ENCODE data around the gene ADGRL3.
A peak's percentile ranks its signal among the peaks of the same experiment; 100 is the strongest.
"Not testable (repeated sequence)": the region's sequence is repeated elsewhere in the genome, so short reads cannot be mapped to it uniquely, and the experiment has no call there.

The ADGRL3 gene

DNA sequence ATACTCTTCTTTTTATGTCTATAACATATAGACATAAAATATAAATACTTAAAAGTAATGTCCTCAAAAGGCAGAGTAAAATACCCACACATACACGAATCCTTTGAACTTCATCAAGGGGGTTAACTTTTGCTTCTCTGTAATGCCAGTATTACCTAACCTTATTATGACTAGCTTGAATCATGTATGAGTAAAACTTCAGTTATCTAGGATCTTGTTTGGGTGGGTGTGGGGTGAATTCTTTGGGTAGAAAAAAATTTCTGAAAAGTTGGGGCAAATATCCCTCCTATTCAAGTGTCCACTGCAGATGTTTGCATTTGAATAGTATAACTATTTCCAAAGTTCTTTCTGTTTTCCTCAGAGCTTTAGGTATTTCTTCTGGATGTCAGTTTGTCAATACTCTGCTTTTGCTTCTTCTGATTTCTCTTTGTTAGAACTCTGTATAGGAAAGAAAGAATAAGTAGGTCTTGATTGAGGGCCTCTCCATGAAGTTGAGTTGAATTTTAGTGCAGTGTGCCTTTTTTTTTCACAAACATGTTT lies 173.8 kb downstream of the ADGRL3 start:
- DNase-seq, result no peak

DNA sequence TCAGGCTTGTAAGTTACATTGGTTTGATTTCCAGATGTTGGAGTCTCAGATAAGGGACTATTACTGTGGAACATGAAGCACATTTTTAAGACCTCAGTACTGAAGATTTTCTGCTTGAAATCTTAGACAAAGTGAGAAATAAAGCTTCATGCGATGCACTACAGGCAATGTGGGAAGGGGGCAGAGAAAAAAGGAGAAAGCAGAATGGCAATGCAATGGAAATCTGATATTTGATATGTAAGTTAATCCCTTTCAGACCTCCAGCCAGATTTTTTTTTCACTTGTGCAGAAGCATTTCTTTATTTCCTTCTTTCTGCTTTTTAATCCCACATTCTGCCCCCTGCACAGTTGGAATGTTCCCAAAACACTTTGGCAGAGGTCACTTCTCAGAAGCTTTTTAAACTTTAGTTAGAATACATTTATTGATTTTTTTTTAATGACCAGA lies 174.3 kb downstream of the ADGRL3 start:
- no peak for DNase-seq

DNA sequence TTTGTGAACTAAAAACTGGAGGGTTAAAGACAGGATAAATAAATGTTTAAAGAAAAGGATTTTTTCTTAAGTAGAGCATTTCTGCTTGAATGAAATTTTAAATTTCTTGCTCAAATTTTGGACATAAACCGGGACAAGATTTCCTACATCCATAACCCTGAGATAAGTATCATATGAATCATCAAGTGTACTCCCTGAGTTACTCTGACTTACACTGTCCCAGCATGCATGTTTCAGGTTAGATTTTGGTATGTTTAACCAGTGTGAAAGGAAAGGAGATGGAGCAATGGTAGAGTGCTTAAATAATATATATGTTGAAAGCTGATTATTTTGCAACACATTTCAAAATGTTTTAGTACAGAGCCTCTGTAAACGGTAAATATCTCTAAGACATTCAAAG lies 175.2 kb downstream of the ADGRL3 start:
- DNase-seq, result no peak

DNA sequence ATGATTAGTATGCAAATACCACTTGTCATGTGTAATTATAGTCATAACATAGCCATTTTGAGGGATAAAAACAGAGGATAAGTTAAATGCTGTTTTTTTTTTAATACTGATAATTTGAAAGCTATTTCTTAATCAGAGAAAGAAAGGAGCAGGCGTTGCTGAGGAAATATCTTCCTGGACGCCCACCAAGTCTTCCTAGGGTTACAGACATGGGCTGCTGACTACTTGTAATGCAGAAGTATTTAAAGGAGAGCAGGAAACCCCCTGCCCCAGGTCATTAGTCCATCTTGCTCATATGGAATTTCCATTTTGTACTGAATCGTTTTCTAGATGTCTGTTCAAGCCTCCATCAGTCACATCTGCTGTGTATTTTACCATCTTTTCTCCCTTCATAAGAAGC lies 176.2 kb downstream of the ADGRL3 start:
- DNase-seq, result no peak

DNA sequence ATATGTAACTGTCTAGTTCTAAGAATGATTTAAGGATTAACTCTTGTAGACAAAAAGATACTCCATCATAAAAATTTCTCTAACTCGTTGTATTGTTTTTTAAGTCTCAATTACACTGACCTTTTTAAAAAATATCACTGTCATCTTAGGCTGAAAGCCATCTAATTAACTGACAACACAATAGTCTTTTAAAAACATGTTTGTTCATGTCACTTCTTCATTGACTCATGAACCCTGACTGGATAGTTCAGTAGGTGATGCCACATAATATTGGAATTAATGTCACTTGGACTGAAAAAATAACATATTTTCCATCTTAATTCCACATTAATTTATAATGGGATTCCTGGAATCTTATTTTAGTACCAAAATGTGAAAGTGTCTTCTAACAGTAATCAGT lies 179.3 kb downstream of the ADGRL3 start:
- peak; percentile 5 for DNase-seq

DNA sequence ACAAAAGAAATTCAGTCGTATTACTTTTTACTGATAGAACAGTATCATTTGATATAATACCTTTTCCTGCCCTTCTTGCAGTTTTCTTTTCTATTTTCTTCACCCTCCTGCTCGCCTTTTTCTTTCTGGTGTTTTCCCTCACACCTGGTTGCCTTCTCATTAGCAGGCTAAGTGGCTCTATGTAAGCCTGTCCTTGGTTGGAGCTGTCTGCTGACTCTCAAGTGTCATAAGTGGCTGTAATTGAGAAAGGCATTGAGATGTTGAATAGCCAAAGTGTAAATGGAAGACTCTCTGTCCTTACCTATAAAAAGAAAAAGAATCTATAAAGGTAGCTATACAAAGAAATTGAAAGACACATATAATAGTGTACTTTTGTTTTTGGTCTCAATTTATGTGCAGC lies 180.7 kb downstream of the ADGRL3 start:
- DNase-seq, result peak; percentile 70

DNA sequence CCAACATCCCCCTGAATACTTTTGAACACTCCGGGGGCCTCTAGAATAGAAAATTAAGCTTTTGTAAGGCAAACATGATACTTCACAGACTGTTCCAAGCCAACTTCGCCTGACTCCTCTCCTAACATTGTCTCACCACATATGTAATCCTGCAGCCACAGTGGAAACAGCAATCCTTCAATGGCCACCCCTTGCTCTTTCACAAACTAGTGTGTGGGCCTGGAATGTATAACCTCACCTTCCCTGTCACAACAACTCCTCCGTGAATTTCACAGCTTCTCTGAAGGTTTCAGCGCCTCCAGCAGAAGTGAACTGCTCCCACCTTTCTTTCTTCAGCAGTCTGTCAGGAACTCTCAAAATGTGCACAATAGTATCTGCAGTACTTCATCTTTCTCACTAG lies 185.1 kb downstream of the ADGRL3 start:
- no peak for DNase-seq

DNA sequence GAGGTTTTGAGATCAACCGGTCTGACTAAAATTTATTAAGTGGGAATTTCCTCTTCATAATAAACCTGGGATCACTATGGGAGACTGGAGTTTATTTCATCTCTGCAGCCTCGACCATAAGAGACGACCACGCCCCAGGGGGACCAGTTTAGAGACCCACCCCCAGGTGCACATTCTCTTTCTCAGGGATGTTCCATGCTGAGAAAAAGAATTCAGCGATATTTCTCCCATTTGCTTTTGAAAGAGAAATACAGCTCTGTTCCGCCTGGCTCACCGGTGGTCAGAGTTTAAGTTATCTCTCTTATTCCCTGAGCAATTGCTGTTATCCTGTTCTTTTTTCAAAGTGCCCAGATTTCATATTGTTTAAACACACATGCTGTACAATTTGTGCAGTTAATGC lies 187.2 kb downstream of the ADGRL3 start:
- DNase-seq, result not testable (repeated sequence)

DNA sequence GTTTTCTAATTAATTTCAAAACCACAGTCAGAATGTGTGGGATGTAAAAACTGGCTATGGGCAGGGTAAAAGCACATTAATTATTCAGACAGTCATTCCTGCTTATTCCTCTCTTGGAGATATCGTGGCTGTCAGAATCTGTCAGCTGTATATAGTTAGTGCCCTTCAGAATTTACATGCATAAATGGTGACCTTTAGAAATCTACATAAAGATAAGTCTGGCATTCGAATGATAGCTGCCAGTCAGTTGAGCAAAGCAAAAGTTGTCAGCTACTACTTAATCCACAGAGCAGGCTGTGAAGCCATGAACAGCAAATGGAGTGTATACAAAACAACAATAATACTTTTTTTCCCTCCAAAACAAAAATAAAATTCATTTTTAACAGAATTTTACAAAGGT lies 189.5 kb downstream of the ADGRL3 start:
- no peak for DNase-seq

DNA sequence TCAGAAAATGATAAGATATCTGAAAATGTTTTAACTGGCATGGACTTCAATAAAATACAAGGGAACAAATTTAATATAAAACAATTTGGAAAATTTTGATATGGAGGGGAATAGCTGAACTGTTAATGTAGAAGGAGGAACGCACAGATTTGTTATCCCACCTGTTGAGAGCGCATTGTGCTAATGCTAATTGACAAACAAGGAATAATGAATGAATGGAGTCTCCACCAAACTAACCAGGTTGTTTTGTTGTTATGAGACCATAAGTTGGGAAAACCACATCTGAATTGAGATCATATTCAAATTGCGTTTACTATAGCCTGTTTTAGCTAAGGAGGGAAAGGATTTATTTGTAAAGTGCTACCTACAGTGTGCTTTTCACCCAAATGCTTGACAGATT lies 195.6 kb downstream of the ADGRL3 start:
- DNase-seq, result no peak

DNA sequence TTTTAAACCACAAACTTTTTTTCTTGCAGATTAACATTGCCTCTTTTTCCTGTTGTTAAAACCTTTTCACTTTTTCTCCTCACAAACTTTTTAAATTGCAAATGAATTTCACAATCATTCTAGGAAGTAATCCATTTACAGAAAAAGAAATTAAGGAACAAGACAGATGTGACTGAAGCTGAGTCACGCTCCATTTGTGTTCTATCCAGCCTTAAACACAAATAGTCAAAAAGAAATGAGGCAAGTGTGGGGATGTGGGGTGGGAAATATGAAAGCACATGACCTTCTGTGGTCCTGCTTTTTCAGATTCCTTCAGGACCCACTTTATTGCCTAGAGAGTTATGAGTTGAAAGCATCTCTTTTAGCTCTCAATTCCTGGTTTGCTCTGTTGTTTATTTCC lies 197.0 kb downstream of the ADGRL3 start:
- no peak for DNase-seq

DNA sequence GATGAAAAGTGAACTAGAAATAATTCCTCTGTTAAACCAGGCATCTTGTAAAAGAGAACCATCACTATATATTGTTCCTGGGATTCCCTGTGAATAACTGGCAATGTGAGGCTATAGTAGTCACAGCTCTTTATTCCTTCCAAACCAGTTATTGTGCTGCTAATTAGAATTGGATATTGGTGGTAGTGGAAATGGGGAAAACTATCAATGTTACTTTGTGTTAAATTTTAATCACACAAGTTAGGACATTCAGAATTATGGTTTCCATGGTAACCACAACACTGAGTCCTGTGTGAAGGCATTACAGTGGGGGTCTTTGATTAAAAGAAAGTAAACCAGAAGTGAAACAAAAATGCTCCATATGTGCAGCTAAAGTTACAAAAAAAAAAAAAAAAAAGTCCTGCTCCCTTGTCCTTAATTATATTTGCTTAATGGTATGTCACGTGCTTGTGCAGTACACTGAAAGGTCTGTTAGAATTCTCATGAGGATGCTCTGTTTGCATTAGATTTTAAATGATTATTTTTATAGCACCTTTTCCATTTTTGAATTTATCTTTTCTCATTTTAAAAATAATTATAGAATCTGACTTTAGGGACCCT lies 200.4 kb downstream of the ADGRL3 start:
- DNase-seq, result peak; percentile 54

DNA sequence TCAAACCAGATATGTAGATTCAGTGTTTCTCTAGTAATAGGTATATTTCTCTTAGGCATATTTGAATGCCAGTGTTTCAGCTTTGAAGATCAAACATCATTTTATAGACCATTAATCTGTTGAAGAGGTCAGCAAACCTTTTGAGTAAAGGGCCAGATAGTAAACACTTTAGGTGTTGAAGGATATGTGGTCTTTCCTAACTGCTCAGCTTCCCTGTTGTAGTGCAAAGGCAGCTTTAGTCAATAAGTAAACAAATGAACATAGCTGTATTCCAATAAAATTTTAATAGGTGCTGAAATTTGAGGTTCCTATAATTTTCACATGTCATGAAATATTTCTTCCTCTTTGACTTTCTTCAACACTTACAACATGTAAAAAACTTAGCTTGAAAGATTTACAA lies 201.6 kb downstream of the ADGRL3 start:
- DNase-seq, result no peak

DNA sequence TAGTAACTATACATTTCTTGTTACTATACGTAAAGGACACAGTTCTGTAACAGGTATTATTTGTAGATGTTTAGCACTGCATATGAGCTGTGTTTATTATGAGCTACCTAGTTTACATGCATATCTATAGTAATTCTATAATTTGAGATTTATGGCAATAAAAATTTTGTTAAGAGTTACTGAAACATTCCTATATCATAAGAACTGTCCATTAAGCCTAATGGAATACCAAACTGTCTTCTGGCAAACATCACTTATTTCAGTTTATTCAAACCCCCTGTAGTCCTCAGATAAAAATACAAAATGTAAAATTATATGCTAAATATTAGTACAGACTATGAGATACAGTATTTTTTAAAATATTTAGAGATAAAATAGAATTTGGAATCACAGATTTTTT lies 205.2 kb downstream of the ADGRL3 start:
- no peak for DNase-seq

DNA sequence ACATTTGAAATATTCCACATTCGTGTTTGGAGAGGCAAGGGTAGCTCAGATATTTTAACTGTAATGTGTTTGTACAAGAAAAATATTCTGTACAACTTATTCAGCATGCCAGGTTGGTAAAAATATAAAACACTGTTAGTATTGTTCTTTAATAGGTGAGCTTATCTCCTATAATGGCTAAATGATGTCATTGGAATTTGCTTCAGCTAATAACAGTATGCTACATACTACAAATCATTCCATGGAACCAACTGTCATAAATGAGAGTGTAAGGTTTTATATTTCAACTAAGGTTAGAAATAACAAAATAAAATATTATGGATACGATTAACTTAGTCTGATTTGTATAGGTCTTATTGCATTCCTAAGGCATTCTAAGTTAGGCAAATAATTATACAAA lies 206.6 kb downstream of the ADGRL3 start:
- DNase-seq, result peak; percentile 60

DNA sequence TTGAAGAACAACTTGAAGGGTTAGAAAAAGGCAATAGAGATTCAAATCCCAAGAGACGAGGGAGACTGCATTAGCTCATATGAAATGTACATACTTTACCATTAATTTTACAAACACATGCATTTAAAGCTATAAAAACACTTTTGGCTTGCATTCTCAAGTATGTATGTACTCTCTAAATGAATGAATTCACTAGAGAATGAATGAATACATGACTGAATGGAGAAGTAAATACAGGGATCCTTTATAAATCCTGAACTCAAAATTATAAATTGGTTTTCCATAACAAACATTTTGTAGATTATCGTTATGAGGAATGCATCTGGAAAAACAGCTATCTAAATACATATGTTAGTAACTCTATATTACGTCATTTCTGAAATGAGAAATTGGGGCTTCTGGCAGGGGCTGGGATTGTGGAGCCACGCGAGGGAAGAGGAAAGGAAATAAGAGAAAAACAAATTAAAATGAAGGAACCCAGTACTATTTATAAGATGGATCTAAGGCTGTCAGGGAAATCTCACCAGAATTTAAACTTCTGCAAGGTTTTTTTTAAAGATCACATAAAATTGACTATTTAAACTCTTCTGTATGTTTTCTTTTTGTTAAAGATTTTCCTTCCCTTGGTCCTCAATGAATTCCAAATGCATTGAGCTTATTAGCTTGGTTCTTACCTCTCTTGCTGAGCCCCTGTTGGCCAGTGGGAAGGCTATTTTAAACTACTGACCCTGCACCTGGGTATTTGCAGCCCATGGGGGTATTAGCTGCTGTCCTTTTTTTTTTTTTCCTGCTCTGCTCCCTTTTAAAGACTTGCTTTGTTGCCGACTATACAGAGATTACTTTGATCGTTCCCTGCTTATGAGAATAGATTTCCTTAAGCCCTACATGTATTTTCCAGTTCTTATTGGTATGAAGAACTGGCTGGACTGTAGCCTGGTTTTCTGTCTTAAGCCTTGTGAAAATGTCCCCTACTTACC lies 207.8 kb downstream of the ADGRL3 start:
- DNase-seq, result peak; percentile 65

DNA sequence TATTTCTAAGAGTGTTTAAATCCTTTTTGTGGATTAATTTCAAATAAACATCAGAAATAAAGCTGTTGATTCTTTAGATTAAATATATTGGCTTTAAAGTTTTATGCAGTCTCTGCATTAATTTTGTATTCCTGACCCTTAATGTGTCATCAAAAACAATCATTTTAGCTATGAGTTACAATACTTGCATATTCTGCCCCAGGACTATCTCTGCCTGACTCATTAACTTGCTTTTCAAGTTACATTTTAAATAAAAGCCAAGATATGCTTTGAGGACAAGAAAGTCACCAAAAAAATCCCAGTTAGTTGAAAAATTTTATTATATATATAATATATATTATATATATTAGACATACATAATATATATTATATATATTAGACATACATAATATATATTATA lies 208.7 kb downstream of the ADGRL3 start:
- DNase-seq, result no peak

DNA sequence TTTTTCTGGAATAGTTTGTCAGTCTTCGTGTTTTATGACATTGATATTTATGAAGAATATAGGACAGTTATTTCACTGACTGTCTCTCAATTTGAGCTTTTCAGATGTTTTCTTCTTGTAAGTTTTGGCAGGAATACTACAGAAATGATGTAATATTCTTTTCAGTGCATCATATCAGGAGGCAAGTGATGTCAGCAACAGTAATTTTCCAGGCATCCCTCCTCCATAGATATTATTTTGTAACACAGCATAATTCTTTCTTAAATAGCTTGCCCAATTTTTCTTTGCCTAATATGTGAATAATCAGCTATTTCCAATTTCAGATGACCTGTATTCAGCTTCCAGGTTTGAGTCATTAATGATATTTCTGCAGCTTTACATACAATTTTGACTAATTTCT lies 211.1 kb downstream of the ADGRL3 start:
- no peak for DNase-seq

DNA sequence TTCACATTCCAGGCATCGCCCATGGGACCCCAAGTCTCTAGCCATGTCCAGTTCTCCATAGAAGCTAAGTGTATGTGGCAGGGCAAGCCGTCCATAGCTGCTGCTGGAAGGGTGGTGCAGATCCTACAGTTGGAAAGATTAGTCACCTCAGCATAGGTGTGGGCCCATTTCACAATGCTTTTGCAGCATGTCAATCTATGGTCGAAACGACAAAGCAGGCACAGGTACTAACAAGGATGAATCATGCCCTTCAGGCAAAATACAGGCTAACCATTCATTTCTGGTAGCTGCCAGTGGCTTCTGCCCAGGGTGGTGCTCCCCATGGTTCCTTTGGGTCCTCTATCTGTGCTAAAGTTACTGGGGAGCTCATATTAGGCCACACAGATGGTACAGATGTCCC lies 225.2 kb downstream of the ADGRL3 start:
- DNase-seq, result no peak

DNA sequence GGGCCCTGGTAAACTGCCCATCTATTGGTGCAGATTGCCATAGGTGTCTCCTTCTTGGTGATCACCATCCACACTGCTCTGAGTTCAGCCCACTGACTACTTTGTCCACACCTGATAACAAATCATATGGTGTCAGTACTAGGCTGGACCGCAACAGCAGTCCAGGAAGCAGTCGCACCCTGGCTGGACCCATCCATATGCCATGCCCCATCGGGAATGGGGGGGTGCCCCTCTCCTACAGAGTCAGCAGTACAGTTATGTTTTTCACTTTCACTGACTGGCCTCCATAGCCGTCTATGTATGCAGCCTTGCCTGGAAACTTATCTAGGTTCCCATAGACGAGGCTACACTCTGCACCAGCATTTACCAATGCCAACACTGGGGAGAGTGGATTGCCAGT lies 226.1 kb downstream of the ADGRL3 start:
- DNase-seq, result no peak

DNA sequence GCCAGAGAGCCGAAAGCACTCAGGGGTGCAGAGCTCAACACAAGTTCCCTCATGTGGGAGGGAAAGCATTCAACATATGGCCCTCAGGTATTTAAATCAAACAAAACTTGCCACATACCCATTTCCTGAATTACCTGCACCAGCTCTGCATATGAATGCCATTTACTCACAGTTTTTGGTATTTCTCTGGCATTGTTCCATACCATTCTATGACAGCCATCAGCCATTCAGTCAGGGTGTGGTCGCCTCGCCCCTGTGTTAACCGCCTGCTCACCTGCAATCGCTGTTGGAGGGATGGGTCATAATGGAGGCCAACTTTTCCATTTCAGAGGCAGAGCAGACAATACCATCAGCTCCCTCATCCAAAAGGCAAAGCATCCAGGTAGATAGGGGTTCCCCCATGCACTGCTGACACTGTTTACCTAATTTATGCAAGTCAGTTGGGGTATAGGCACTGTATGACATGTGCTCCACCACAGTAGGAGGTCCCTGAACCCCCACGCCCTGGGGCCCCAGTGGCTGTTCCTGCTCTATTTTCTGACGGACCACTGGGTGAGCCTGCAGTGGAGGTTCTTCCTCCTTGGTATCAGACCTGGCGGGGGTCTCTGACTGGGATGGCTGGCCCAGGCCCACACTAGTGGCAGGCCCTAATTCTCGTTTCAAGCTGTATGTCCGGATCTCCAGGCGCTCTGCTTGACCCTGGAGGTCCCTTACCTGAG lies 227.1 kb downstream of the ADGRL3 start:
- DNase-seq, result no peak

DNA sequence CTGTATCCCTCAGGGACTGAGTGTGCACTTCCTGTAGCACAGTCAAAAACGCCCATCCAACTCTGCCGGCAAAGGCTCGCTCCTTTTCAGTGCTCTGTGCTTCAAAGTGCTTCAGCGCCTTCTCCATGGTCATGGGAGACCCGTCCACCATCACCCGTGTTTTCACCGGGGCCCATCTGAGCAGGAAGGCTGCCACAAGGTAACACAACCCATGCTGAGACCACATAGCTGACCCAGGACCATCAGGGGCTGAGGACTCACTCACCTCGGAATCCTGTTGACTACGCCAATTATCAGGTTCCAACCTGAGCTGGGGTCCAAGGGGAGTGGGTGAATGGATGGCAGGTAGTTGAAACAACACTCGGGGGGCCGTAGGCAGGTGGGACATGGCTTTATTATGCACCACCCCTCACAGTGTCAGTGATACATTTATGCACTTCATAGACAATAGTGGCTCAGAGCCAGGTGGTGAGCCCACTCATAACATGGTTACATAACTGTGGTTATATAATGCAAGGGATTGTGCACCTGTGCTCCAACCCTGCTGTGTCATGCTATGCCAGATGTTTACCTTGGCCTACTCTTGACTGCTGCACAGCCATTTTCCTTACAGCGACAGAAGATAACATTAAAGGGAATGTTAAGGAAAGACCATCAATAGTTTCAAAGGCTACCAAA lies 227.8 kb downstream of the ADGRL3 start:
- peak; percentile 12 for DNase-seq

DNA sequence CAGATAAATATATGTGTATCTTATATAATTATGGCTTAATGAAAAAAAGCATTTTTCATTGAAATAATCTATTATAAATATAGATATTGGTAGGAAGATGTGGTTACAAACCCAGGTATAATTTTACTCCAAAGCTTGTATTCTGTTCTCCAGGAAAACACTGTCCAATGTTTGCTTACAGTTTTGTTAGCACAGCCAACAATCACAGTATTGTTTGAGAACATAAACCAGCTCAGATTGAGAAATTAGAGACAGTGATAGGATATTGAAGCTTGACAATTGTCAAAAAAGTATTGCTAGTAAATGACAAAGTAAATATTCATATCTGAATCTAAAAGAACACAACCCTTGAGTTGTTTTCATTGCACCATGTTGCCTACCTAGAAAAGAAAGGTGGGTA lies 228.8 kb downstream of the ADGRL3 start:
- DNase-seq, result peak; percentile 54

All from NCI-H146 (cell line).